Pancreas (tissue), 10 donors: ENCODE data around the gene UBXN10. TPM values are rescaled to one million over a fixed set of nuclear protein-coding genes. Genes with fewer than 3 reads are reported as not detected.

Experiments
- ATAC-seq, 4 donors: fragments of 200-7000 bp; cut with Tn5 transposase; one replicate each; pipeline versions ENCODE4 v1.8.0 to v1.9.1; 2020; ENCODE audit warnings: mild to moderate bottlenecking in 4 of 4, moderate library complexity in 4 of 4
- DNase-seq, 6 donors: peaks; one replicate each; pipeline ENCODE4 v3.0.0-alpha.2; 2020
- FAIRE-seq: peaks from 2 replicates; lab custom pipeline; 2012; peaks lifted over from hg19 to GRCh38; lab: Jason Lieb, UNC
- H3K27ac ChIP-seq, 4 donors: fragments of 200-600 bp; sonication (generic); 1 replicate in 3 of 4; 2 replicates in 1 of 4; pipeline versions ENCODE4 v1.5.0 to v1.8.0; 2020
- H3K27me3 ChIP-seq, 4 donors: fragments of 200-600 bp; one replicate each; pipeline ENCODE4 v1.8.0; 2021
- H3K36me3 ChIP-seq, 3 donors: fragments of 200-600 bp; sonication (generic) in 1 of 3; one replicate each; pipeline versions ENCODE4 v1.5.0 to v1.8.0; 2020 to 2021
- H3K4me1 ChIP-seq, 3 donors: fragments of 200-600 bp; one replicate each; pipeline ENCODE4 v1.8.0; 2021
- H3K4me3 ChIP-seq, 4 donors: fragments of 200-600 bp; sonication (generic) in 2 of 4; one replicate each; pipeline versions ENCODE4 v1.5.0 to v1.8.0; 2020 to 2021
- H3K9me3 ChIP-seq, 4 donors: fragments of 200-600 bp; one replicate each; pipeline ENCODE4 v1.8.0; 2021
- CTCF ChIP-seq, 4 donors: fragments of 200-600 bp; sonication (generic) in 3 of 4; IDR thresholded peaks; one replicate each; pipeline versions ENCODE4 v1.5.0 to v1.8.0; 2021; ENCODE audit warnings: antibody characterized with exemption in 4 of 4
- WGBS, 2 donors: extraction: QIAGEN DNeasy Blood & Tissue Kit; methylation state at CpG; one replicate each; pipeline ENCODE4 v1.1.7; 2013; 5-methylcytosine and 5-hydroxymethylcytosine counted together
- intact Hi-C, 3 donors: fragments of 100-400 bp; cut with DNase I; formaldehyde crosslinking; loops; one replicate each; pipeline versions ENCODE4 v1.11.1 to v1.14.2; 2022
- polyA plus RNA-seq, 2 donors: library from polyadenylated mRNA; stranded (reverse); fragments of 200-250 nt; gene quantifications; one replicate each; pipeline ENCODE4 v1.2.3, GENCODE V29; 2013
- total RNA-seq, 6 donors: library from RNA; stranded (reverse); fragmentation: NEBNext Ultra II Directional in 4 of 6; extraction: Animal tissue kit (Norgen Biotek cat#: 25700) in 4 of 6; gene quantifications; one replicate each; pipeline versions ENCODE4 v1.2.1 to v1.2.4, GENCODE V29; 2021 to 2023
- donor health status: healthy with polysubstance abuse.
- donor health status: DM: no; HTN: no; CAD: no; lungs with moderate emphysema.
- donor health status: DM: no; HTN: no; CAD: no.
- donor health status: control.
- donor health status: control.
- donor health status: Bipolar disorder and iron deficiency.
- donor health status: DM: yes; HTN: yes; CAD: no.
- donor health status: DM: no; HTN: no; CAD: no.
- donor health status: DM: no; HTN: no; CAD: no.
- donor health status: DM: yes; HTN: yes; CAD: no.

Gene UBXN10
- total and polyA plus RNA-seq, 8 donors = 0.54 to 2.4 (median 0.75) TPM

GRCh38 chr1:20167126-20167525, 18.8 kb upstream of the UBXN10 start:
- DNase-seq (no peak), ATAC-seq (no peak), FAIRE-seq (no peak)
- intact Hi-C loops = no loop called here
- H3K4me3 ChIP-seq = no peak overlapping the region
- no peaks in the 10 kb centered on the region for H3K4me1 ChIP-seq
- TF ChIP-seq CTCF (IDR thresholded peaks at IDR 0.05) = no peak
- WGBS, 2 donors = 72 to 74% methylated on average over 8 of the region's 8 CpGs
- no peaks in the 10 kb centered on the region for H3K27me3 ChIP-seq
- H3K36me3 ChIP-seq = no peaks in the 10 kb centered on the region
- H3K27ac ChIP-seq = no peak overlapping the region
- H3K9me3 ChIP-seq = no peaks in the 10 kb centered on the region

- TF ChIP-seq CTCF (IDR thresholded peaks at IDR 0.05) = no peak
- H3K36me3 ChIP-seq = no peaks in the 10 kb centered on the region
- FAIRE-seq (no peak), ATAC-seq (no peak), DNase-seq (no peak)
- intact Hi-C loops = no loop called here
- no peak overlapping the region for H3K4me3 ChIP-seq
- H3K4me1 ChIP-seq = no peaks in the 10 kb centered on the region
- no peaks in the 10 kb centered on the region for H3K9me3 ChIP-seq
- H3K27me3 ChIP-seq = no peaks in the 10 kb centered on the region
- WGBS, 2 donors = 74 to 80% methylated on average over 9 of the region's 9 CpGs
- H3K27ac ChIP-seq = no peak overlapping the region
These were observed 17.1 kb upstream of the UBXN10 start for GRCh38 chr1:20168564-20169491.

GRCh38 chr1:20169932-20170331, 16.0 kb upstream of the UBXN10 start:
- 68 to 69% methylated on average over 5 of the region's 5 CpGs for WGBS, 2 donors
- DNase-seq (no peak), FAIRE-seq (no peak), ATAC-seq (no peak)
- Histone ChIP-seq H3K27ac (no peak overlapping the region), H3K4me3 (no peak overlapping the region), H3K36me3 (no peaks in the 10 kb centered on the region), H3K9me3 (no peaks in the 10 kb centered on the region), H3K27me3 (no peaks in the 10 kb centered on the region), H3K4me1 (no peaks in the 10 kb centered on the region)
- intact Hi-C loops = no loop called here
- TF ChIP-seq CTCF (IDR thresholded peaks at IDR 0.05) = no peak

- Histone ChIP-seq H3K27me3 (no peaks in the 10 kb centered on the region), H3K27ac (no peak overlapping the region), H3K9me3 (no peaks in the 10 kb centered on the region), H3K36me3 (no peaks in the 10 kb centered on the region), H3K4me3 (no peak overlapping the region), H3K4me1 (no peaks in the 10 kb centered on the region)
- intact Hi-C loops = no loop called here
- DNase-seq (no peak), FAIRE-seq (no peak), ATAC-seq (peak in 1 of 4 donors; percentile 48)
- TF ChIP-seq CTCF (IDR thresholded peaks at IDR 0.05) = no peak
- WGBS, 2 donors = 78 to 80% methylated on average over 12 of the region's 12 CpGs
These were observed 13.8 kb upstream of the UBXN10 start for GRCh38 chr1:20172033-20172590.
